GM12875 (cell line): ENCODE measurements around the gene TMEM178B.

Experiments
- H3K4me3 ChIP-seq: one replicate; pipeline ENCODE4 v1.5.1; 2011; ENCODE audit warnings: low read depth, low read length, control low read depth
- CTCF ChIP-seq: IDR thresholded peaks from 2 replicates; pipeline ENCODE4 v1.5.1; 2011; ENCODE audit warnings: low read depth, mild to moderate bottlenecking, control low read depth, inconsistent platforms, low read length, moderate library complexity, borderline replicate concordance; ENCODE audit not compliant: insufficient read depth

The TMEM178B gene

GRCh38 chr7:141418066-141418465 is 344.2 kb downstream of the TMEM178B start:
- no peak overlapping the region for H3K4me3 ChIP-seq
- TF ChIP-seq CTCF, result no peak

- no peak for TF ChIP-seq CTCF
- no peak overlapping the region for H3K4me3 ChIP-seq
Observed at GRCh38 chr7:141421306-141421705, 347.4 kb downstream of the TMEM178B start.

GRCh38 chr7:141427134-141427533 is 353.3 kb downstream of the TMEM178B start:
- no peak overlapping the region for H3K4me3 ChIP-seq
- no peak for TF ChIP-seq CTCF

- no peak for TF ChIP-seq CTCF
- no peak overlapping the region for H3K4me3 ChIP-seq
Observed at GRCh38 chr7:141430455-141431139, 356.7 kb downstream of the TMEM178B start.

GRCh38 chr7:141431140-141431479 is 357.2 kb downstream of the TMEM178B start:
- no peak overlapping the region for H3K4me3 ChIP-seq
- no peak for TF ChIP-seq CTCF

- no peak for TF ChIP-seq CTCF
- no peak overlapping the region for H3K4me3 ChIP-seq
Observed at GRCh38 chr7:141431711-141432110, 357.8 kb downstream of the TMEM178B start.

GRCh38 chr7:141433698-141434097 is 359.8 kb downstream of the TMEM178B start:
- no peak for TF ChIP-seq CTCF
- H3K4me3 ChIP-seq, result no peak overlapping the region
